Osteocyte (in vitro differentiated cells): ENCODE data around the gene TNKS2. TPM values are rescaled to one million over a fixed set of nuclear protein-coding genes. Genes with fewer than 3 reads are reported as not detected.
"Not testable (repeated sequence)": the region's sequence is repeated elsewhere in the genome, so short reads cannot be mapped to it uniquely, and the experiment has no call there.

ENCODE experiments used
- DNase-seq: peaks from one replicate; pipeline ENCODE4 v3.0.0; 2021; ENCODE audit warnings: mixed read lengths; ENCODE audit not compliant: unreplicated experiment; ENCODE audit errors: extremely low spot score
- H3K27ac Mint-ChIP-seq: one replicate; pipeline ENCODE4 v1.8.0; 2021; ENCODE audit warnings: mild to moderate bottlenecking, mixed read lengths; ENCODE audit not compliant: unreplicated experiment
- H3K27me3 Mint-ChIP-seq: one replicate; pipeline ENCODE4 v1.8.0; 2021; ENCODE audit warnings: mixed read lengths; ENCODE audit not compliant: unreplicated experiment
- H3K36me3 Mint-ChIP-seq: one replicate; pipeline ENCODE4 v1.8.0; 2021; ENCODE audit warnings: mixed read lengths; ENCODE audit not compliant: unreplicated experiment
- H3K4me1 Mint-ChIP-seq: one replicate; pipeline ENCODE4 v1.8.0; 2021; ENCODE audit warnings: mixed read lengths; ENCODE audit not compliant: unreplicated experiment
- H3K4me3 Mint-ChIP-seq: one replicate; pipeline ENCODE4 v1.8.0; 2021; ENCODE audit warnings: mild to moderate bottlenecking, moderate library complexity, mixed read lengths; ENCODE audit not compliant: unreplicated experiment
- H3K9me3 Mint-ChIP-seq: one replicate; pipeline ENCODE4 v1.8.0; 2021; ENCODE audit warnings: mixed read lengths; ENCODE audit not compliant: unreplicated experiment
- total RNA-seq: library from RNA; stranded (reverse); gene quantifications from 2 replicates; pipeline ENCODE4 v1.2.1, GENCODE V29; 2021
- TF ChIP-seq, protein P1 (sequence below): fragments of 200-600 bp; sonication (generic); IDR thresholded peaks from 2 replicates; pipeline ENCODE4 v1.5.0; 2021; ENCODE audit warnings: antibody characterized with exemption, mild to moderate bottlenecking, moderate library complexity

TNKS2 gene
- total RNA-seq, 1 donor from 2014 or later = 64.9 TPM

DNA sequence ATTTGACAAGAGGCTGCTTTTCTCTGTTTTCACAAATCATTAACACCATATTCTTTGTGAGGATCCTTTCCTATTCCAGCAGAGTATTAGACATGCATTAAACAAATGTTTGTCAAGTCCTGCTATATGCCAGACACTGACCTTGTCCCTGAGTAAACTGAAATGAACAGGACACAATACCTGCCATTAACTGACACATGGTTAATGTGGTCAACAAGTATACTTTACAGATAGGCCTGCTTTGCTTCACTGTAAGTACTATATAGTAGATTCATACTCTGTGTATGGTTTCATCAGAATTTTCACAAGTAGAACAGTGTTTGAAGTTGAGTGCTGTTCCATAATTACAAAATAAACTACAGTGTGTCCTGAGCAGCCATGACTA, 5.9 kb downstream of the TNKS2 start:
- Mint-ChIP-seq H3K36me3 (peaks cover 37% of the 10 kb centered on the region), H3K9me3 (no peaks in the 10 kb centered on the region), H3K27ac (no peak overlapping the region), H3K4me3 (no peak overlapping the region), H3K27me3 (no peaks in the 10 kb centered on the region), H3K4me1 (peaks cover 47% of the 10 kb centered on the region)
- TF ChIP-seq, protein P1, sequence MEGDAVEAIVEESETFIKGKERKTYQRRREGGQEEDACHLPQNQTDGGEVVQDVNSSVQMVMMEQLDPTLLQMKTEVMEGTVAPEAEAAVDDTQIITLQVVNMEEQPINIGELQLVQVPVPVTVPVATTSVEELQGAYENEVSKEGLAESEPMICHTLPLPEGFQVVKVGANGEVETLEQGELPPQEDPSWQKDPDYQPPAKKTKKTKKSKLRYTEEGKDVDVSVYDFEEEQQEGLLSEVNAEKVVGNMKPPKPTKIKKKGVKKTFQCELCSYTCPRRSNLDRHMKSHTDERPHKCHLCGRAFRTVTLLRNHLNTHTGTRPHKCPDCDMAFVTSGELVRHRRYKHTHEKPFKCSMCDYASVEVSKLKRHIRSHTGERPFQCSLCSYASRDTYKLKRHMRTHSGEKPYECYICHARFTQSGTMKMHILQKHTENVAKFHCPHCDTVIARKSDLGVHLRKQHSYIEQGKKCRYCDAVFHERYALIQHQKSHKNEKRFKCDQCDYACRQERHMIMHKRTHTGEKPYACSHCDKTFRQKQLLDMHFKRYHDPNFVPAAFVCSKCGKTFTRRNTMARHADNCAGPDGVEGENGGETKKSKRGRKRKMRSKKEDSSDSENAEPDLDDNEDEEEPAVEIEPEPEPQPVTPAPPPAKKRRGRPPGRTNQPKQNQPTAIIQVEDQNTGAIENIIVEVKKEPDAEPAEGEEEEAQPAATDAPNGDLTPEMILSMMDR = no peak
- no peak for DNase-seq

DNA sequence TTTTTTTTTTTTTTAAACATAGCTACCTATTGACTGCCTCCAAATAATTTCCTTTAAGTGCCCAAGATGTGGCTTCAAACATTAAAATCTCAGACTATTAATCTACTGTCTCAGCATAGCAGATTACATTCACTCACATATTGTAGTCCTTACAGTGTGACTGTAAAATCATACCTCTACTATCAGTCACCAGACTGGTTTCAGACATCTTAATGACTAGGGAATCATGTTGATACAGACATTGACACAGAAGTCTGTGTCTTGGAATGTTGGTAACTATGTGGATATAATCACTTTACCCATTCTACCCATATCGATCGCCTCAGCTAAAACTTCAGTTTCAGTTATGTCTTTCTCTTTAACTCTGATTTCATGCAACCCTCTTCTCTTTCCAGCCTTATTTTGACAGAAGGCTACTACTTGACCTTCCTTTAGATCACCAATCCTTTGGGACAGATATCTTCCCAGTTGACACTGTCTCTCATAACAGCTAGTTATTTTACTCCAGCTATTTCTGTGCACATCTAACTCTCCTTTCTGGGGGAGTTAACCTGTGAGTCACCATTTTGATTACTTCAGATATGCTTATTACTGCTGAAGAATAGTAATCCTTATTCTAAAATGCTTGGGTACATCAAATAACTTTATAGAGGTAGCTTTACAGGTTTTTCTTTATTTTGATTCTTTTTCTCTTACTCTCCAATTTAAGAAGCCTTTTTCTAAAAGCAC, 7.0 kb downstream of the TNKS2 start:
- Mint-ChIP-seq H3K4me1 (peaks cover 37% of the 10 kb centered on the region), H3K27ac (no peak overlapping the region), H3K27me3 (no peaks in the 10 kb centered on the region), H3K9me3 (no peaks in the 10 kb centered on the region), H3K36me3 (peaks cover 32% of the 10 kb centered on the region), H3K4me3 (no peak overlapping the region)
- TF ChIP-seq, protein P1 = no peak
- no peak for DNase-seq

DNA sequence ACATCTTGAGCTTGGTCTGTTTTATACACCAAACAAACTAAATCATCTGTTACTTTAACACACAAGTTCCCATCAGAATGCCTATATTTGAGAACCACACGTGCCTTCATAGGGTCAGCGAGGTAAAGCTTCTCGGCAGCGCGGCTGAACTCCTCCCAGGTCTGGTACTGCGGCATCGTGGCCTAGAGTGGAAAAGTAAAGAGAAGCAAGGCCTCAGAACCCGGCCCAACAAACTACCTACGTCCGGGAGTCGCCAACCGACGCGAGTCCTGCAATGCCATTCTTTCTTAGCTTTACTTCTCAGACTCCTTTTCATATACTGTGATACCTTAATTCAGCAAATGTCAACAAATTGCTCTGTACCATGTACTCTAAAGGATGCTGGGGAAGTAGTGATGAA, 9.0 kb downstream of the TNKS2 start:
- H3K9me3 Mint-ChIP-seq, H3K4me3 Mint-ChIP-seq, H3K27ac Mint-ChIP-seq, H3K27me3 Mint-ChIP-seq, DNase-seq: not testable (repeated sequence)
- Mint-ChIP-seq H3K36me3 (peaks cover 24% of the 10 kb centered on the region), H3K4me1 (peaks cover 19% of the 10 kb centered on the region)

DNA sequence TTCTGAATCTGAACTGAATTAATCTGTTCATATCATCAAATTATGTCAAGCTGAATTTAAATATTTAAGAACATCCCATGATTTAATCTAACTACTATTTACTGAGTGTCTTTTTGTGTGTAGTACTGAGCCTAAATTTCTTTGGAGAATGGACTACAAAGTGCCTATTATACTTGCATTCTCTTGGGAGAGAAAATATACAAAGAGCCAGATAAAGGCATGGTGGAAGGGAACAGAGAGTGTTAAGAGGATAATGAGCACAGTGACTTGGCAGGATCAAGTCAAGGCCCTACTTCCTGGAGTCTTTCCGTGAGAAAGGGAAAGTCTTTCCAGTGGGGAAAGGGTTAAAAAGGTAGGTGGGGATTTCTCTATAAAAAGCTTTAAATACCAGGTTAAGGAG, 15.0 kb downstream of the TNKS2 start:
- H3K27ac Mint-ChIP-seq = no peak overlapping the region

DNA sequence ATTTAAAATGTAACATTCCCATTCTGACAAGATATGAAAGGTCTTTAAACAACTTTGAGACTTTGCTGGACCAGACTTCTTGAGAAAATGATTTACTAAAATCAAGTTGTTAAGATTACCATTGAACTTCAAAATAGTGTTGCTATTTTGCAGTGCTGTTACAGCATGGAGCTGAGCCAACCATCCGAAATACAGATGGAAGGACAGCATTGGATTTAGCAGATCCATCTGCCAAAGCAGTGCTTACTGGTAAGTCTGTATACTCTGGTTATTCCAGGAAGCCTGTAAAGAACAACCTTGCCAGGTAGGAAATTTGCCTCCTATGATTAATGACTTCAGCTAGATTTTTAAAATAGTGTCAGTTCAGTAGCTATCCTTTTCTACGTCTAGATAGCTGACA, 18.8 kb downstream of the TNKS2 start:
- Mint-ChIP-seq H3K4me3 (no peak overlapping the region), H3K9me3 (no peaks in the 10 kb centered on the region), H3K4me1 (peaks cover 5% of the 10 kb centered on the region), H3K27ac (no peak overlapping the region), H3K36me3 (peaks cover 43% of the 10 kb centered on the region), H3K27me3 (no peaks in the 10 kb centered on the region)
- no peak for DNase-seq
- TF ChIP-seq, protein P1 = no peak

More for the DNA sequence above, 15.0 kb downstream of the TNKS2 start:
- no peak for DNase-seq
- no peaks in the 10 kb centered on the region for H3K9me3 Mint-ChIP-seq
- H3K27me3 Mint-ChIP-seq = no peaks in the 10 kb centered on the region
- TF ChIP-seq, protein P1 = no peak
- no peak overlapping the region for H3K4me3 Mint-ChIP-seq
- H3K36me3 Mint-ChIP-seq = peaks cover 32% of the 10 kb centered on the region
- peaks cover 8% of the 10 kb centered on the region for H3K4me1 Mint-ChIP-seq
